Activated T-helper 1 cell treated with anti-CD3 and anti-CD28 coated beads, Interleukin-2, amount 50 U/mL, for 16 hours (primary cell): ENCODE measurements around the gene CRYBB3.
A peak's percentile ranks its signal among the peaks of the same experiment; 100 is the strongest.
"Not testable (repeated sequence)": the region's sequence is repeated elsewhere in the genome, so short reads cannot be mapped to it uniquely, and the experiment has no call there.

Source experiments
- DNase-seq, 2 donors: peaks; one replicate each; pipeline ENCODE4 v3.0.0-alpha.2; 2020; ENCODE audit warnings: low read depth in 1 of 2, low spot score in 1 of 2

CRYBB3 gene

GRCh38 chr22:25204547-25204946 lies 4.9 kb downstream of the CRYBB3 start:
- not testable (repeated sequence) for DNase-seq

- no peak for DNase-seq
Observed at GRCh38 chr22:25205847-25206246, 6.2 kb downstream of the CRYBB3 start.

GRCh38 chr22:25206998-25207397 lies 7.3 kb downstream of the CRYBB3 start:
- no peak for DNase-seq

- no peak for DNase-seq
Observed at GRCh38 chr22:25207553-25208157, 8.0 kb downstream of the CRYBB3 start.

- DNase-seq = no peak
Observed at GRCh38 chr22:25208328-25208727, 8.7 kb downstream of the CRYBB3 start.

GRCh38 chr22:25208743-25209505 lies 9.3 kb downstream of the CRYBB3 start:
- DNase-seq = no peak

- no peak for DNase-seq
Observed at GRCh38 chr22:25210793-25211192, 11.1 kb downstream of the CRYBB3 start.

GRCh38 chr22:25212337-25212736 lies 12.7 kb downstream of the CRYBB3 start:
- no peak for DNase-seq

GRCh38 chr22:25213221-25213620 lies 13.6 kb downstream of the CRYBB3 start:
- DNase-seq = no peak

GRCh38 chr22:25216230-25216629 lies 16.6 kb downstream of the CRYBB3 start:
- DNase-seq = no peak

GRCh38 chr22:25219211-25219689 lies 19.6 kb downstream of the CRYBB3 start, which contains the start of gene CRYBB2:
TSS of gene CRYBB2 (plus strand) at chr22:25219639. CDS start at chr22:25221430, 1,791 bp downstream.
- no peak for DNase-seq

GRCh38 chr22:25219948-25220442 lies 20.3 kb downstream of the CRYBB3 start:
- DNase-seq = no peak

GRCh38 chr22:25221790-25222189 lies 22.1 kb downstream of the CRYBB3 start:
- DNase-seq = no peak

- no peak for DNase-seq
Observed at GRCh38 chr22:25223269-25223850, 23.7 kb downstream of the CRYBB3 start.

GRCh38 chr22:25228822-25229221 lies 29.2 kb downstream of the CRYBB3 start:
- DNase-seq = no peak

- DNase-seq = not testable (repeated sequence)
Observed at GRCh38 chr22:25230760-25231159, 31.1 kb downstream of the CRYBB3 start.

GRCh38 chr22:25232301-25232700 lies 32.6 kb downstream of the CRYBB3 start:
- DNase-seq = no peak

- not testable (repeated sequence) for DNase-seq
Observed at GRCh38 chr22:25233706-25234105, 34.0 kb downstream of the CRYBB3 start.

- DNase-seq = peak; percentile 10 to 27
Observed at GRCh38 chr22:25235547-25236290, 36.1 kb downstream of the CRYBB3 start.

- no peak for DNase-seq
Observed at GRCh38 chr22:25236417-25236816, 36.8 kb downstream of the CRYBB3 start.

- no peak for DNase-seq
Observed at GRCh38 chr22:25237503-25237902, 37.8 kb downstream of the CRYBB3 start.
